IMR-90 (cell line): ENCODE results near the gene FOCAD. TPM values are rescaled to one million over a fixed set of nuclear protein-coding genes. Genes with fewer than 3 reads are reported as not detected.

Source experiments
- ATAC-seq: fragments of 200-7000 bp; cut with Tn5 transposase; 2 replicates; pipeline ENCODE4 v1.9.1; 2020; ENCODE audit warnings: low read depth, mild to moderate bottlenecking, moderate library complexity
- BruUV-seq: library from RNA; stranded (reverse); fragments of 400-500 nt; replicated peaks from 2 replicates; lab custom pipeline; 2021; lab: Mats Ljungman, UMichigan
- CTCF ChIA-PET: fragments of 300-600 bp; formaldehyde crosslinking; extraction: SDS; loops from one replicate; lab custom pipeline; 2021; ENCODE audit warnings: antibody characterized with exemption; lab: Yijun Ruan, JAX
- POLR2A ChIA-PET: fragments of 300-600 bp; sonication (Branson Sonifier 250); formaldehyde crosslinking; loops from one replicate; lab custom pipeline; 2022; ENCODE audit warnings: antibody characterized with exemption; ENCODE audit not compliant: unreplicated experiment; lab: Charles Lee
- DNase-seq: peaks from one replicate; pipeline ENCODE4 v3.0.0; 2013
- H2AFZ ChIP-seq: replicated peaks from 2 replicates; pipeline ENCODE3; 2013; ENCODE audit warnings: low read length, mild to moderate bottlenecking; ENCODE audit not compliant: poor library complexity
- H2AK5ac ChIP-seq: 2 replicates; pipeline ENCODE4 v1.6.1; 2013; ENCODE audit warnings: low read depth, low read length, inconsistent platforms
- H2AK9ac ChIP-seq: replicated peaks from 2 replicates; pipeline ENCODE3; 2013; ENCODE audit warnings: mild to moderate bottlenecking, low read depth, low read length, moderate library complexity; ENCODE audit not compliant: poor library complexity
- H2BK120ac ChIP-seq: 2 replicates; pipeline ENCODE4 v1.6.1; 2013; ENCODE audit warnings: low read depth, low read length, inconsistent platforms
- H2BK15ac ChIP-seq: 3 replicates; pipeline ENCODE4 v1.6.1; 2013; ENCODE audit warnings: low read depth, low read length, inconsistent platforms
- H2BK20ac ChIP-seq: 2 replicates; pipeline ENCODE4 v1.6.1; 2013; ENCODE audit warnings: low read depth, mild to moderate bottlenecking, inconsistent platforms, low read length, moderate library complexity
- H2BK5ac ChIP-seq: 2 replicates; pipeline ENCODE4 v1.6.1; 2013; ENCODE audit warnings: mild to moderate bottlenecking, low read depth, low read length, inconsistent platforms; ENCODE audit not compliant: poor library complexity, severe bottlenecking
- H3K14ac ChIP-seq: replicated peaks from 2 replicates; pipeline ENCODE4 v1.6.1; 2013; ENCODE audit warnings: low read depth, low read length, inconsistent platforms
- H3K18ac ChIP-seq: 2 replicates; pipeline ENCODE4 v1.6.1; 2013; ENCODE audit warnings: low read depth, low read length, control low read depth
- H3K23ac ChIP-seq: 2 replicates; pipeline ENCODE4 v1.6.1; 2013; ENCODE audit warnings: low read depth, low read length, inconsistent platforms
- H3K27ac ChIP-seq: 2 replicates; pipeline ENCODE4 v1.5.1; 2013; ENCODE audit warnings: mild to moderate bottlenecking, control low read depth, low read length; ENCODE audit not compliant: insufficient read depth
- H3K27me3 ChIP-seq: 2 replicates; pipeline ENCODE4 v1.6.1; 2013; ENCODE audit warnings: low read length; ENCODE audit not compliant: control insufficient read depth, insufficient read depth
- H3K36me3 ChIP-seq: 2 replicates; pipeline ENCODE4 v1.6.1; 2013; ENCODE audit warnings: low read length, mixed read lengths; ENCODE audit not compliant: control insufficient read depth, insufficient read depth
- H3K4ac ChIP-seq: 2 replicates; pipeline ENCODE4 v1.6.1; 2013; ENCODE audit warnings: low read depth, low read length, inconsistent platforms
- H3K4me1 ChIP-seq: 2 replicates; pipeline ENCODE4 v1.6.1; 2013; ENCODE audit warnings: low read length, mixed read lengths; ENCODE audit not compliant: control insufficient read depth, insufficient read depth
- H3K4me2 ChIP-seq: 2 replicates; pipeline ENCODE4 v1.6.1; 2013; ENCODE audit warnings: low read depth, mild to moderate bottlenecking, control low read depth, low read length, moderate library complexity
- H3K4me3 ChIP-seq: 2 replicates; pipeline ENCODE4 v1.5.1; 2013; ENCODE audit warnings: low read depth, mild to moderate bottlenecking, control low read depth, low read length, moderate library complexity; ENCODE audit not compliant: insufficient read depth
- H3K56ac ChIP-seq: 2 replicates; pipeline ENCODE4 v1.6.1; 2013; ENCODE audit warnings: low read length, inconsistent platforms; ENCODE audit not compliant: insufficient read depth; ENCODE audit errors: extremely low read depth
- H3K79me1 ChIP-seq, 2 experiments: 2 replicates each; pipeline ENCODE4 v1.6.1; 2013; ENCODE audit warnings: low read length in 2 of 2, inconsistent platforms in 1 of 2, low read depth in 1 of 2
- H3K9ac ChIP-seq: 2 replicates; pipeline ENCODE4 v1.6.1; 2013; ENCODE audit warnings: low read depth, low read length, control low read depth
- H3K9me1 ChIP-seq: 2 replicates; pipeline ENCODE4 v1.6.1; 2013; ENCODE audit warnings: low read length, inconsistent platforms; ENCODE audit not compliant: insufficient read depth
- H3K9me3 ChIP-seq: 2 replicates; pipeline ENCODE4 v1.6.1; 2013; ENCODE audit warnings: low read length; ENCODE audit not compliant: control insufficient read depth, insufficient read depth
- H4K20me1 ChIP-seq: 2 replicates; pipeline ENCODE4 v1.6.1; 2013; ENCODE audit warnings: low read length, inconsistent platforms; ENCODE audit not compliant: insufficient read depth
- H4K5ac ChIP-seq: 2 replicates; pipeline ENCODE4 v1.6.1; 2013; ENCODE audit warnings: mild to moderate bottlenecking, low read depth, low read length, control low read depth
- H4K8ac ChIP-seq, 2 experiments: 2 replicates each; pipeline ENCODE4 v1.6.1; 2013; ENCODE audit warnings: low read depth in 2 of 2, low read length in 2 of 2, control low read depth in 1 of 2, inconsistent platforms in 1 of 2
- H4K91ac ChIP-seq: 2 replicates; pipeline ENCODE4 v1.6.1; 2013; ENCODE audit warnings: low read depth, low read length, inconsistent platforms; ENCODE audit not compliant: insufficient read depth
- CEBPB ChIP-seq: IDR thresholded peaks from 2 replicates; pipeline ENCODE4 v1.6.1; 2012; ENCODE audit warnings: low read depth, low read length, improper control_type of control experiment
- NFE2L2 ChIP-seq: fragments of 150-350 bp; IDR thresholded peaks from 2 replicates; pipeline ENCODE4 v1.6.1; 2016; ENCODE audit warnings: low read depth, mild to moderate bottlenecking, low read length
- WGBS, 2 experiments: methylation state at CpG; one replicate each; pipeline versions ENCODE4 v1.1.5 to v1.1.7; 2013; ENCODE audit warnings: missing lambda C conversion rate in 2 of 2; ENCODE audit not compliant: insufficient read length in 1 of 2; ENCODE audit errors: extremely low coverage in 2 of 2; 5-methylcytosine and 5-hydroxymethylcytosine counted together
- dilution Hi-C: fragments of 300-500 bp; cut with HindIII; formaldehyde crosslinking; loops from one replicate; pipeline ENCODE4 v1.14.3; 2018; ENCODE audit warnings: low sequenced_read_pairs; ENCODE audit not compliant: unreplicated experiment
- in situ Hi-C: fragments of 300-500 bp; cut with MboI; formaldehyde crosslinking; loops from 3 replicates; pipeline ENCODE4 v1.14.3; 2019; ENCODE audit warnings: low sequenced_read_pairs, inconsistent platforms, mixed read lengths
- intact Hi-C: fragments of 100-400 bp; cut with micrococcal nuclease; formaldehyde crosslinking; loops from 2 replicates; pipeline ENCODE4 v1.10.0; 2022
- polyA plus RNA-seq, 3 experiments: library from polyadenylated mRNA; depleted of rRNA; stranded (reverse); fragments of >200 nt; gene quantifications; 2 replicates each; pipeline ENCODE4 v1.2.3, GENCODE V29; 2012; ENCODE audit warnings: low replicate concordance in 1 of 3
- total RNA-seq: library from RNA; depleted of rRNA; stranded (reverse); fragments of >200 nt; gene quantifications from 2 replicates; pipeline ENCODE4 v1.2.3, GENCODE V29; 2012

Gene FOCAD
- total and polyA plus RNA-seq, 2 of the 4 experiments (the other 2 are of a cell fraction), result 28.8 to 91.2 TPM

- Histone ChIP-seq H2BK120ac (peak overlapping the region; percentile 71; the same call in 1 of the 2 replicates), H4K91ac (no peak overlapping the region), H3K9me3 (no peaks in the 10 kb centered on the region), H4K5ac (no peak overlapping the region), H2AFZ (no peak overlapping the region), H3K27me3 (no peaks in the 10 kb centered on the region), H3K23ac (no peak overlapping the region), H4K8ac (no peak overlapping the region), H3K4me1 (peaks cover 2% of the 10 kb centered on the region; the same call in 1 of the 2 replicates), H3K9me1 (no peaks in the 10 kb centered on the region), H3K56ac (no peak overlapping the region), H3K36me3 (no peaks in the 10 kb centered on the region), H3K18ac (no peak overlapping the region), H2AK5ac (no peak overlapping the region), H3K14ac (no peak overlapping the region), H2BK20ac (no peak overlapping the region), H3K9ac (no peak overlapping the region), H3K4ac (no peak overlapping the region; the same call in 1 of the 2 replicates), H3K79me1 (peaks cover 4 to 14% of the 10 kb centered on the region in 2 experiments; a peak in 2 of 4 replicates), H3K27ac (no peak overlapping the region), H4K20me1 (no peaks in the 10 kb centered on the region), H2BK5ac (no peak overlapping the region), H3K4me2 (no peak overlapping the region; the same call in 1 of the 2 replicates), H3K4me3 (no peak overlapping the region), H2AK9ac (no peak overlapping the region), H2BK15ac (no peak overlapping the region)
- in situ Hi-C loops (no loop called here), intact Hi-C loops (no loop called here), dilution Hi-C loops (no loop called here)
- TF ChIP-seq NFE2L2, result no peak
- 0 out of 2 replicates have a peak, but pooled peaks have one; percentile 27 for TF ChIP-seq CEBPB
- peak; percentile 41 for DNase-seq
- ATAC-seq, result no peak; the same call in 1 of the 2 replicates
- ChIA-PET POLR2A (no interaction called here), CTCF (no interaction called here)
- BruUV-seq, result no TSS peak
- no CpG with 5 or more reads among the region's 2 CpGs for WGBS, 2 experiments
Observed at GRCh38 chr9:20848490-20848889, 164.4 kb downstream of the FOCAD start.
